ENCODE results near the gene KIF2C.
A peak's percentile ranks its signal among the peaks of the same experiment; 100 is the strongest.
"Not testable (repeated sequence)": the region's sequence is repeated elsewhere in the genome, so short reads cannot be mapped to it uniquely, and the experiment has no call there.

Gene KIF2C

DNA sequence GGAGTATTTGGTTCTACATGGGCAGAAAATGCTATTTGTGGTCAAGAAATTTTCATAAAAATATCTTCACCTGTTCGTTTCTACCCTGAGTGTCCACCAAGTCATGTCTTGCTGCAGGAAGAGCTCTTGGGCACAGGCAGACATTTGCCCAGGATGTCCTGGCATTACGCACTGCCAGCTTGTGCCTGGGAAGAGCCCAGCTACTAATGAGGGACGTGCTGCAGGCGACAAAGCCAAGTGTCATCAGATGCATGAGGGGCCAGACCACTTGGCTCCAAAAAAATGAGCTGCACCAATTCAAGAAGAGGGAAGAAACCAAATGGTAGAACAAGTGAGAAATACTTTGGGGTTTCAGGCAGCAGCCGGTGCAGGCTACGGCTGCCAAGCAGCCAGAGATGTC lies 21.5 kb upstream of the KIF2C start:
- no peak for DNase-seq (ENCODE audit: low read depth in 2 of 2)

- DNase-seq (ENCODE audit: low read depth in 2 of 2) = no peak
Observed at GRCh38 chr1:44719318-44719717, 20.3 kb upstream of the KIF2C start.

DNA sequence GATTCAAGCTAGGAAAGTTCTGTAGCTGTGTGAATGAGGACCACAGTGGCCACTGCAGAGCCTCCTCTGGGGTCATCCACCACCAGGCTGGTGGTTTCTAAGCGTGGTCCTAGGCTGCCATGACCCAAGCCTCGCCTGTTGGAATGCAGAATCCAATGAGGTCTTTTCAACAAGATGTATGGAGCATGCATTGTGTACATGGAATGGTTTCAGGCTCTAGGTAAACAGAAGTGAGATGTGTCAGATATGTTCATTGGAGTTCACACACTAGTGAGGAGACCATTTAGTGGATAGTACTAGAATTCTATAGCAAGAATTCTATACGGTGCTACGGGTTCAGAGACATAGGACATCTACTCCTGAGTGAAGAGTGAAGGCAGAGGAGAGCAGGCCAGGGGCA lies 19.4 kb upstream of the KIF2C start:
- no peak for DNase-seq (ENCODE audit: low read depth in 2 of 2)

DNA sequence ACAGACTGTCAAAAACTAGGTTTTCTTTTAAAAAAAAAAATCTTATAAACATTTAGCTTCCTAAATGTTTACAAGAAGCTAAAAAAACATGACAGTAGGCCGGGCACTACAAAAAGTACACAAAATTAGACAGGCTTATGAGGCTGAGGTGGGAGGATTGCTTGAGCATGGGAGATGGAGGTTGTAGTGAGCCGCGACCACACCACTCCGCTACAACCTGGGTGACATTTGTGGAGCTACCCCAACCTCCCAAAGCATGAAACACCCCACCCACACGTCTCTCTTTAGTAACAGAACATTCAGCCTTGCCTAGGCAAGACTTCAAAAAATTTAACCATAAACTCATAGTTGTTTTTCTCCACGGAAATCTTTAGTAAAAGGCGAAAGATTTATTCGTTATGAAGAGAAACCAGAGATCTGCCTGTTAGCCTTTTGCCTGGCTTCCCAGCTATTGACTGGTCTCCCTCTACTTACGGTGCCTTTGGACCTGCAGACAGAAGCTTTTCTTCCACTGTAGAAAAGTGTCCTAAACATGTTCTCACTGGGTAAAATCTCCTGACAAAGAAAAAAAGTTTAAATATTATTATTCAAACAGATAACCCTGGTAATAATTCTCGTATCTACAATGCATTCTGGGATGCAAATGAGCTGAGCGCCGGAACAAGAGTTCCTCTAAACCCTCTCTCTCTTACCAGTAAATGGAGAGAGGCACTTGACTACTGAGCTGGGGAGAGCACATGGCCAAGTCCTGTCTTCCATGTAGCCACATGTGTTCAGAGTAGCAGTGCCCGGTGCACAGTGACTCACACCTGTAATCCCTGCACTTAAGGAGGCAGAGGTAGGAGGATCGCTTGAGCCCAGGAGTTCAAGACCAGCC lies 17.9 kb upstream of the KIF2C start:
- no peak for DNase-seq (ENCODE audit: low read depth in 2 of 2)

DNA sequence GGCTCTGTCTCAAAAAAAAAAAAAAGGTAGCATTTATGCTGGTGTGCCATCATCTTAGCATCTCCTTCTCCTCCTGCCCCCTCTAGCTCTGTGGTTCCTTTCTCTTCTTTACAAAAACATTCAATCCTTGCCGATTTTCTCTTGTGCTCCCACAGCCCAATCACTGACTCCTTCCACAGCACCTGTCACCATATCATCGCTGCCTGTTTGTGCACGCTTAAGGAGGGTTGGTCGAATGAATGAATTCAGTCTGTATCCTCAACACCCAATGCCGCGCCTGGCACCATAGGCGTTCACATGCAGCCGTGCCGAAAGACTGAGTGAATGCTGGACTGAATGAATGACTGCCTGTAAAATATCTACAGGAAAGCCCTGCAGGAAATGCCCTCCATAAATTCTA lies 16.6 kb upstream of the KIF2C start:
- DNase-seq (ENCODE audit: low read depth in 2 of 2) = no peak

- DNase-seq (ENCODE audit: low read depth in 2 of 2) = no peak
Observed at GRCh38 chr1:44723496-44724295, 15.9 kb upstream of the KIF2C start.

DNA sequence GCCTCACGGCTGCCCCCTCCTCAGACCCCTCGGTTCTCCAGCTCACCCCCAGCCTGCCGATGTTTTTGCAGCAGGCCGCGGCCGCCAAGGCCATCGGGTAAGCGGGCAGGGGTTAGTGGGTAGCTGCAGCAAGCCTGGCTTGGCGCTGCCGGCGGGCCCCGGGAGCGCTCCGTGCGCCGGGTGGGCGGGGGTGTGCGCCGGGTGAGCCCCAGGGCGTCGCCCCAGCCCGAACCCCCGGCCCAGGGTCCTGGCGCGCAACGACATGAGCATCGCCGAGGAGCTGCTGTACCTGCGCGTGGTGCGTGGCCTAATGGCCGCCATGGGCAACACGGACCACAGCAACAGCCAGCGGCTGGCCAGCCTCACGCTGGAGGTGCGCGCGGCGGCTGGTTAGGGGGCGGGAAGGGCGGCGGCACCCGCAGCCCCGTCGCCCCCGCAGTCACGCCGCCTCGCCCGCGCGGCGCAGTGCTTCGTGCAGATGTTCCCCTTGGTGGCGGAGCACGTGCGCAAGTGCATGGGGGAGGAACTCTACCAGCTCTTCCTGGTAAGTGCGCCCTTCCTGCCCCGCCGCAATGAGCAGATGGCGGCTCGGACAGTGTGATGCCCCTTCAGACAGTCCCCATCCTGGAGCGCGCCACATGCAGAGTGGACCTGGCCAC lies 15.2 kb upstream of the KIF2C start:
- no peak for DNase-seq (ENCODE audit: low read depth in 2 of 2)

DNA sequence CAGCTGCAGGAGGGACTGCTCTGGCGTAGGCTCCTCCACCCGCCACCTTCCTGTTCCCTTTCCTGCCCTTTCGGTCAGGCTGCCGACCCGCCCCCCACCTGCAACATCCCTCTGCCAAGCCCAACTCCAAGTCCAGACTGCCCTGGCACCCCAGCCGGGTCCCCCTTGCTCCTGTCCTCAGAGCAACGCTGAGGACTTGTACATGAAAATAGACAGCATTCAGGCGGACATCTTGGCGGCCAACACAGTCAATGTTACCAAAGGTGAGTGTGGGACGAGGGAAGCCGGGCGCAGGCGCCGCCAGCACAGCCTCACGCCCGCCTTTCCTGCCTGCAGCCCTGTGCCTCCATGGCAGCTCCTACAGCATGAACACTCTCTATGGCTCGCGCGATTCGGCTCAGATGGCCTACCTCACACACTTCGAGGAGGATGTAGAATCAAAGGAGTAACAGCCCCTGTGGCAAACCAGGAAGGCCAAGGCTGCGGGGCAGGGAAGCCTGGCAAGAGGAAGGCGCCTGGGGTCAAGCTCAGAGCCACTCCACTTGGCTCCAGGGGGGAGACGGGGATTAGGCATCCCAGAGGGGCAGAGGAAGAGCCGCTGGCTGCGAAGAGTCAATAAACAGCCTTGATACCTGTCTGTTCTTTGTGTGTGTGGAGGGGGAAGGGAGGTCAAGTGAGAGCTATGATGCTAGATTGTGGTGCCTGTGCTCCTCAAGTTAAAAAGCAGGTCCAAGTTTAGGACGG lies 14.5 kb upstream of the KIF2C start:
- no peak for DNase-seq (ENCODE audit: low read depth in 2 of 2)

- peak; percentile 88 to 95 for DNase-seq (ENCODE audit: low read depth in 2 of 2)
Observed at GRCh38 chr1:44730741-44731512, 8.7 kb upstream of the KIF2C start, which contains the start of gene RNU5D-1. TSS of gene RNU5D-1 (minus strand) at chr1:44731170.

- DNase-seq (ENCODE audit: low read depth in 2 of 2) = no peak
Observed at GRCh38 chr1:44733365-44733764, 6.3 kb upstream of the KIF2C start.

DNA sequence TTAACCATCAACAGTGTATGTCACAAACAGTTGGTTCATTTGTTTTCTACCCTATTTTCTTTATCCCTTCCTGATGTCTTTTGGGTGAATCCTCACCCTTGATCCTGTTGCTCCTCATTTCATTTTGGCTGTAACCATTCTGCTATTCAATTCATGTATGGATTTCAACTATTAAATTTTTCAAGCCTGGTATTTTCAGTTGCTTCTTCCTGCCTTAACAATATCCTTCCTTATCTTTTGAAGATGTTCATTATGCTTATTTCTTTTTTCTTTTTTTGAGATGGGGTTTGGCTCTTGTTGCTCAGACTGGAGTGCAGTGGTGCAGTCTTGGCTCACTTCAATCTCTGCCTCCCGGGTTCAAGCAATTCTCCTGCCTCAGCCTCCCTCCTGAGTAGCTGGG lies 5.9 kb upstream of the KIF2C start:
- DNase-seq (ENCODE audit: low read depth in 2 of 2) = no peak

DNA sequence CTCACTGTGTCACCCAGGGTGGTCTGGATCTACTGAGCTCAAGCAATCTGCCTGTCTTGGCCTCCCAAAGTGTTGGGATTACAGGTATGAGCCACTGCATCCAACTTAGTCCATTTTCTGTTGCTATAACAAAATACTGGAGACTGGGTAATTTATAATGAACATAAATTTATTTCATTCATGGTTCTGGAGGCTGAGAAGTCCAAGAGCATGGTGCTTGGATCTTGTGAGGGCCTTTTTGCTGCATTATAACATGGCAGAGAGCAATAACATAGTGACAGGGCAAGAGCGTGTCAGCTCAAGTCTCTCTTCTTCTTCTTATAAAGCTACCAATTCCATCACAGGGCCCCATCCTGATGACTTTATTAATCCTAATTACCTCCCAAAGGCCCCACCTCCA lies 3.6 kb upstream of the KIF2C start:
- DNase-seq (ENCODE audit: low read depth in 2 of 2) = no peak

GRCh38 chr1:44738953-44739306 lies 707 bp upstream of the KIF2C start:
- DNase-seq (ENCODE audit: low read depth in 2 of 2) = not testable (repeated sequence)

DNA sequence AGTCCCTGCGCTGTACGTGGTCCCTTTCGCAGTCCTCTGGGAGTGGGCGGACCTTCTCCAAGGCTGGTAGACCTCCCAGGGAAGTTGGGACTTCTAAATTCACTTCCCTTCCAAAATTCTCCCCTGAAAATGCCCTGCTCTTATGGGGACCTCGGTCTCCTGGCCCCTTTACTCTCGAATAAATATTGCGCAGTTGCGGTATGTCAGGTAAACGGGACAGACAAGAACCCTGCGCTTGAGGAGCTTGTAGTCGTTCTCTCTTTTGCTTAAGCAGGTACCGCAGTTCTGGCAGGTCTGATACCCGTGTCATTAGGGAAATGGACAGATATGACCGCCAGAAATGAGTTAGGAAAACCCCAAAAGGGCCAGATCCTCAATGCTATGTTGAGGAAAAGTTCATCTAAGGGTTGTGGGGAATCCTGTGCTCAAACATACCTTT lies 561 bp downstream of the KIF2C start:
- no peak for DNase-seq (ENCODE audit: low read depth in 2 of 2)

DNA sequence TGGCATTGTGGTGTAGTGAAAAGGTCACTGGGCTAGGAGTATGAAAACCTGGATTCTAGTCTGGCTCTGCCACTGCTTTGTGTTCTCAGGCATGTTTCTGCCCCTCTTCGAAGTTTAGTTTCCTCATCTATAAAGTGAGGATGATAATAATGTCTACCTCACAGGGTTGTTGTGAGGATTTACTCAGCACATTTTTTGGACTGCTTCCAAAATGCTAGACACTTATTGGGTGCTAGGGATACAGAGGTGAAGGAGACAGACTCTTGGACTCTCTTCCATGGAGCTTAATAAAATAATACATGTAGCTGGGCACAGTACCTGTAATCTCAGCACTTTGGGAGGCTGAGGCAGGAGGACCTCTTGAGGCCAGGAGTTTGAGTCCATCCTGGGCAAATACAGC lies 3.6 kb downstream of the KIF2C start:
- no peak for DNase-seq (ENCODE audit: low read depth in 2 of 2)

GRCh38 chr1:44747878-44748277 lies 8.2 kb downstream of the KIF2C start:
- DNase-seq (ENCODE audit: low read depth in 2 of 2) = no peak

DNA sequence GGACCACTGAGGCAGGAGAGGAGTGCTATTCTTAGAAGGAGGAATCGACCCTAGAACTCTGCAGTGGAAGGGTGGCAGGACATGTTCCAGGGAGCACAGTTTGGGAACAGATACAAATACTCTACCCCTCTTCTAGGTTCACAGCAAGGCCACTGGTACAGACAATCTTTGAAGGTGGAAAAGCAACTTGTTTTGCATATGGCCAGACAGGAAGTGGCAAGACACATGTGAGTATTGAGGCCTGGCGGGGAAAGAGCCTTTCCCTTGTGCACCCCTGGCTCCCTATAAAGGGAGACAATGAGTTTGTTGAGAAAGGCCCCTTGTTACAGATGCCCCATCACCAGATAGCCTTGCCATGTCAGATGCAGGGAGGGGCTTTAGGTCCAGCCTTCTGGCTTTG lies 17.8 kb downstream of the KIF2C start:
- no peak for DNase-seq (ENCODE audit: low read depth in 2 of 2)

DNA sequence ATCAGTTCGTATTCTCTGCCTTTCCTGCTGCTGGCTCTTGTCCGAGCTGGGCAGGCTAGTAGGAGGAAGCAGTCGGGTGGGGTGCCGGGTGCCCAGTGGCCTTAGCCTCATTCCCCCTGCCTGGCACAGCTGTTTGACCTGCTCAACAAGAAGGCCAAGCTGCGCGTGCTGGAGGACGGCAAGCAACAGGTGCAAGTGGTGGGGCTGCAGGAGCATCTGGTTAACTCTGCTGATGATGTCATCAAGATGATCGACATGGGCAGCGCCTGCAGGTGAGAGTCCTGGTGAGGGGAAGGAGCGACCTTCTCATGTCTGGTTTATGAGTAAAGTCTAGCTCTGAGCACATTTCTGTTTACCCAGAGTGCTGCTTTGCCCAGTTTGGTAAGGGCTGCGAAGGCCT lies 19.4 kb downstream of the KIF2C start:
- DNase-seq (ENCODE audit: low read depth in 2 of 2) = no peak

DNA sequence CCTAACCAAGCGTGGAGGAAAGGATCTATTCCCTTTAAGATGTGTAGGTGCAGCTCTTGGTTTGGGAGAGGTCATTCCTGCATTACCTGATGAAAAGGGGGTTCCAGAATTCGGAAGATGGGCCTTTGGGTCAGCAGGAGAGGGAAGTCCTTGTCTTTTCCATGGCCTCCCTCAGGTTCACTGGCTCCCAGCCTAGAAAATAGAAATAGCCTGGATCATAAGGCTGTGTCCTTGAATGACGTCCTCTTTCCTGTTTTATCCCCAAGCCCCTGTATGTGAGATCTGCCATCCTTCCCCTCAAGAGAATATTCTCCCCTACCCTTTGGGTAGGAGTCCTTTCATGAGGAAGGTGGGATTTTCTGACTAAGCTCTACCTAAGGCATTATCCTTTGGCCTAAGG lies 21.2 kb downstream of the KIF2C start:
- no peak for DNase-seq (ENCODE audit: low read depth in 2 of 2)

DNA sequence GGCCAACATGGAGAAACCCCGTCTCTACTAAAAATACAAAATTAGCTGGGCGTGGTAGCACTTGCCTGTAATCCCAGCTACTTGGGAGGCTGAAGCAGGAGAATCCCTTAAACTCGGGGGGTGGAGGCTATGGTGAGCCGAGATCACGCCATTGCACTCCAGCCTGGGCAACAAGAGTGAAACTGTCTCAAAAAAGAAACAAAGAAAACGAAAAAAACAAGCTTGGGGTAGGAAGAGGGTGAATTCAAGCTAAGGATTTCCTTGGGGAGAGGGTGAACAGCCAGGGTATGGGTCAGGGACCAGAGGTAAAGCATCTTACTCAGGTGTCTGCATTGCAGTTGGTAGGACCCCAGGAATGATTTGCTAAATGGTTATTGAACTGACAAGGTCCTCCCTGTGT lies 26.8 kb downstream of the KIF2C start:
- DNase-seq (ENCODE audit: low read depth in 2 of 2) = not testable (repeated sequence)

Measured in stimulated activated CD4-positive, alpha-beta T cell treated with anti-CD3 and anti-CD28 coated beads, Interleukin-1b, Interleukin-23, amount 100 ng/mL, for 1 hour (primary cell).